A204.1 (cell line): ENCODE data around the gene SEC22A.

Experiments used
- FAIRE-seq: peaks from 2 replicates; lab custom pipeline; 2012; peaks lifted over from hg19 to GRCh38; lab: Jason Lieb, UNC

SEC22A gene

GRCh38 chr3:123267821-123268220 lies 66.1 kb downstream of the SEC22A start:
- no peak for FAIRE-seq

- FAIRE-seq, result no peak
Observed at GRCh38 chr3:123270818-123271217, 69.1 kb downstream of the SEC22A start.

GRCh38 chr3:123271466-123272159 lies 69.9 kb downstream of the SEC22A start:
- FAIRE-seq, result no peak

- FAIRE-seq, result no peak
Observed at GRCh38 chr3:123272547-123272946, 70.8 kb downstream of the SEC22A start.

DNA sequence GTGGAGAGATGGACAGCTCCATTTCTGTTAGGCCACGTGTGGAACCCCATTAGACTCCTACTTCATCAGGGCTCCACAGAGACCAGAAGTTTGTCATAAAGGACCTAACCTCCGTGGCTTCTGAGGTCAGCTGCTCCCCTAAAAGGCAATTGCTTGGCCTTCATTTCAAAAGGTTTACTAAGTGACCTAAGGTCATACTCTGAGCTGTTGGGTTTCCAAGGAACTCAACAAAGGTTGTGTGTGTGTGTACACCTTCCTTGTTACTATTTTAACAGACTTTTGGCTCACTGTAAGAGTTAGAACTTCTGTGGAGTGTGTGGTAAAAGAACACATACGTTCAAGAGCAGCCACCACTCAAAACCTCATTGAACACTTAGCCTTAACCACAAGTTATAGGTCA lies 73.9 kb downstream of the SEC22A start:
- FAIRE-seq, result no peak

DNA sequence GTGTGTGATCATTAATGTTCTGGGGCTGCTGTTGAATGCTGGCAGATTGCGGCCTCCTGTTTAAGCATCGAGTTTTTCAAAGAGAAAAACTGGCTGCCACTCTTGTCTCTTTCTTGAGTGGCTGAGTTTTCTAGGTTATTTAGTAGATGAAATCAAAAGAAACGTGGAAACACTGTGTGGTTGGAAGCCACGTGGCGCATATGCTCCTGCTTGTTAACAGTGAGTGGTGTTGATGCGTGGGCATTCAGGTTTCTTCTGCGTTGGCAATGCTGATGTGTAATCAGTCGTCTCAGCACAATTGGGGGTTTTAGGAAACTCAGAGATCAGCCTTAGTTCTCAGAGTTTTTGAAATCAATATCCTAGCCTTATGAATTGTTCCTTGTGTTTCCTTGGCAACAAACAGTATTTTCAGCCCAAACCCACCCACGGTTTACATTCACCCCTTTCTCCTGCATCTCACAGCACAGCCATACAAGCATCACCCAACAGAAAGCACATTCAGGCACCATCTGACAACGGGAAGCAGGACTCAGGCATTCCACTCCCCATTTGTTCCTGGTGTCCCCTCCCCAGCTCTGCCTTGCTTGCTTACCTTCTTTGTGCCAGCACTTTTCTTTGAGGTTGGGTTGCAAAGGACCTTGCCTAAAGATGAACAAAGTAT lies 74.7 kb downstream of the SEC22A start:
- no peak for FAIRE-seq

DNA sequence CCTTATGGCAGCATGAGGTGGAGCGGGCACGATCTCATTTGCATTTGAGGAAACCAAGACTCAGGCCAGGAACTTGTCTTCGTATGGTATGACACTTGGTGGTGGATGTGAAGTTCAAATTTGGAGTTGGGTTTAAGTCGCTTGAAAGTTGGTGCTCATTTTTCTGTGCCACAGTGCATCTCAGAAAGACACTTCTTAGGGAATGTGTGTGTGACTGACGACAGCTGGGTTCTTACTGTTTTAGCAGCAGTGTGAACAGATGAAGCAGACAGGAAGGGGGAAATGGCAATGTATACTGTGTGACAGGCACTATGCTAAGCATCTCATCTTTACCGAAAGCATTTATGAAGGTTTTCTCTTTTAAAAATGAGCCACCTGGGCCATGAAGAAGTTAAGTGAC lies 75.4 kb downstream of the SEC22A start:
- FAIRE-seq, result no peak

GRCh38 chr3:123278446-123278845 lies 76.7 kb downstream of the SEC22A start:
- no peak for FAIRE-seq

DNA sequence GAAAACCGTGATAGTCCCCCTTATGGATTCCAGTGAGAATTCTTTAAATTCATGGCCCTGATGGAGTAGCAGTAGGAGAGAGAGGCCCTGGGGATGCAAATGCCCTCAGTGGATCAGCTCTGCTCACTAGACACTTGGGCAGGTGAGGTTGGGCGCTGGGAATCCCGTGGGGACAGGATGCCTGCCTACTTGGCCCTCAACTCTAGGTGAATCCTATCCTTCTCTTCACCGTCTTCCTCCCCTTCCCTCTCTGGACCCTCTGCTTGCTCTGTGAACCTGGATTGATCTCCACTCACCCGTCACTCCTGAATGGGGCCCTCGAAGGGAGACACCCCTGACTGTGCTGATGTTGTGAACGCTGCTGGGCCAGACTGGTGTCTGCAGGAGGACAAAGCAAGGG lies 77.4 kb downstream of the SEC22A start:
- no peak for FAIRE-seq

DNA sequence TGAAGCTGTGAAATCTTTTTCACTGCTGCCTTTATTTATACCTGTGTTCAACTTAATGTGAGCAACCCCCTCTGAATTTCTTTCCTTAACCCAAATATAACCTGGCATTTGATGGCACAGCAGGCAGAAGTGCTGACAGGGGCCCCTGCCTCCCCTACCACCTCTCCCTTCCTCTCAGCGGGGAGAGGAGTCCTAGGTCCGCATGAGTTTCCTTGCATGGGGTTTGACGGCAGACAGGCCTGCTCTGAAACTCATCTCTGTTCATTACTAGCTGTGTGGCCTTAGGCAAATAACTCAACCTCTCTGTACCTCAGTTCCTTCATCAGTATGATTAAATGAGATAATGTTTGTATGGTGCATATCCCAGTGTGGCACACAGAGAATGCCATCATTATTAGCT lies 79.7 kb downstream of the SEC22A start:
- no peak for FAIRE-seq

DNA sequence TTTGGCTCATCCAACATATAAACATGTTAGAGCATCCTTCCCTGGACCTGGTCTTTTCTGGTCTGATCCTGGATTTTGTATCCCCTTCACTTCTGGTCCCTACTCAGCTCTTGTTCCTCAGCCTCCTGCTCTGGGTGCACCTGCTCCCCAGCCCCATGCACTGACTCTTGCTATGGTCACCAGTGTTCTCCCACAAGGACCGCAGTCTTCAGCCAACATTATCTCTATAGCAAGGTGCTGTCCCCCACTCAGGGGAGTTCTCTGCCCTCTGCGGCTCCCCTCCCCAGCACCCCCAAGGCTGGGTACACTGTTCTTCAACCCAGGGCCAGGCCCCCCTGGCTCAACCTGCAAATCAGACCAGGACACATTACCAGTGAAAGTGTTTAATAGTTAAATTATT lies 80.2 kb downstream of the SEC22A start:
- no peak for FAIRE-seq

DNA sequence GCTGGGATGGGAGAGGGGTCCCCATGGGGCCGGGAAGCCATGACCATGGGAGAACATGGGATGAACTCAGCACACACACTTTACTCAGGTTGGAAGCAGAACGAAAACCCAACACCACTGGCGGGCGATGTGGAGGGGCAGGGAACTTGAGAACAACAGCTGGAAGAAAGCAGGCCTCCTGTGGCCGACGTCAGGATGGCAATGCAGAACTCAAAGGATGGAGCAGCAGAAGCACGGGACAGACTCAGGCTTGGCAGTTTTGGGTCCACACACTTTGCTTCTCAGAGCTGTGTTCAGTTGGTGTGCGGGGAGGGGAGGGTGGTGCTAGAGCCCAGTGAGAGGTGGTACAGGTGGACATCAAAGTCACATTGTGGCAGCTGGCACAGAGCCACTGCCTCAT lies 80.7 kb downstream of the SEC22A start:
- FAIRE-seq, result no peak

DNA sequence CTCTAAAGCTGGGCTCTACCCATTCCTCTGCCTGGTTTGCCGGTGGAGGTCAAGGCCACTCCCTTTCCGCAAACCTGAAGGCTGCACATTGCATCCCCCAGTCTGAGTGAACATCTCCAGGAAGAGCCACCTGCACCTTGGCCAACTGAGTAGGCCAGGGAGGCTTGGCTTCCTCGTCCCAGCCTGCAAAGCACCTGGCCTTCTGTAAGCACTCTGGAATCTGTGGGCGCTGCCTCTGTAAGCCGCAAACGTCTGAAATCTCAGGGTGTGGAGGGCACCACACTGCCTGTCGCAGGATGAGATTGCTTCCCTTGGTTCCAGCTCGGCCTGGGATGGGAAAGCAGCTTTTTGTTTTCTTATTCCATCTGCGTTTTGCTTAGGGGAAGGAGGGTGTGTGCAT lies 81.3 kb downstream of the SEC22A start:
- no peak for FAIRE-seq

GRCh38 chr3:123283657-123284398 lies 82.1 kb downstream of the SEC22A start:
- no peak for FAIRE-seq

DNA sequence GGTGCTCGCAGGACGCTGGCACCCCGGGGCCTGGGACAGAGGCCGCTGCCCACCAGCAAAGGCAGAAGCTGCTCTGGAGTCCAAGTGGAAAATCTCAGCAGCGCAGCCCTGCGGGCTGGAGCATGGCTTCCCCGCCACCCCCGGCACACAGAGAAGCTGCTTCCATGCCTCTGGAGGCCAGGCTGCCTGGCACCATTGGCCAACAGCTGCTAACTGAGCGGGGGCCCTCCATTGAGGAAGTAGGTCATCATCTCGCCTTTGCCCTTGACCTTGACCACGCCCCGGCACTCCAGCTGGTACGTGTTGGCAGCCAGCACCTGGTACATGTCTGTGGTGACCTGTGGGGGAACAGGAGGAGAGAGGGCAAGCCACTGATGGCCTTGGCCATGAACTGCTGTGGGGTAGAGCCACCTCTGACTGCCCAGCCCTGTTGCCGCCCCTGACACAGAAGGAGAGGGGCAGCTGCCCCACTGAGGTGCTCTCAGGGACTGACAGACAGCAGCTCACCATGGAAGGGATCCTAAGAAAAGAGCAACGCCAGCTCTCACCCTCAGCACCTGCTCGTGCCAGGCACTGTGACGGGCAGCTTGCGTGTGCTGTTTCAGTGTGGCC lies 82.8 kb downstream of the SEC22A start:
- no peak for FAIRE-seq

DNA sequence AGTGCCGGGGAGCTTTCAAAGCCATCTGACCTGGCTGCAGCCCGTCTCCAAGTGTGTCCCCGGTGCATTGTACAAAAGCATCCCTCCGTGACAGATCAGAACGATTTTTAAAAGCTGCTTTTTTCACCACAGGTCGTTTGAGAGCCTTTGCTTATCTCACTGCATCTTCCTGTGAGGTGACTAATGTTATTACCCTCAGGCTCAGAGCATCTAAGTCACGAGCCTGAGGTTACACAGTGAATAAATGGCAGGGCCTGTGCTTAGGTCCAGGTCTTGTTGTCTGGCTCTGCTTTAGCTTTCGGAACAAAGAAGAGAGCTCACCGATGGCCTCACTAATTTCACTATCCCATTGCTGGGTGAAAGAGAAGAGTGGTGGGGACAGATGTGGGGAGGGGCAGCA lies 83.3 kb downstream of the SEC22A start:
- FAIRE-seq, result no peak

GRCh38 chr3:123285479-123285878 lies 83.7 kb downstream of the SEC22A start:
- no peak for FAIRE-seq

DNA sequence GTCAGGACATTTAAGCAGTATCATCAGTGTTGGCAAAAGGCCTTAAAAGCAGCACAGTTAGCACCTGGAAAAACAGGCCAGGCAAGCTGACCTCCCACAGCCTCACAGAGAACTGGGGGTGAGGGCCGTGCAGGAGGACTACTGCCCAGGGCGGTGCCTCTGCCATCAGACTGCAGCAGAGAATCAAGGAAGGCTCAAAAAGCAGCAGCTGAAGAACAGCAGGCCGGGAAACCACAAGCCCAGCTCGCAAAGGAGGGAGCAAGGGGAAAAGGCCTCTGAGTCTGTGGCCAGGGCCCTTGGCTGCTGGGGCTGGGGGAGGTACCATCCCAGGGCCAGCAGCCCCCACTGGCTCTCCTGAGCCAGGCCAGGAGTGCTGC lies 84.2 kb downstream of the SEC22A start:
- no peak for FAIRE-seq

- no peak for FAIRE-seq
Observed at GRCh38 chr3:123286308-123287023, 84.7 kb downstream of the SEC22A start.

DNA sequence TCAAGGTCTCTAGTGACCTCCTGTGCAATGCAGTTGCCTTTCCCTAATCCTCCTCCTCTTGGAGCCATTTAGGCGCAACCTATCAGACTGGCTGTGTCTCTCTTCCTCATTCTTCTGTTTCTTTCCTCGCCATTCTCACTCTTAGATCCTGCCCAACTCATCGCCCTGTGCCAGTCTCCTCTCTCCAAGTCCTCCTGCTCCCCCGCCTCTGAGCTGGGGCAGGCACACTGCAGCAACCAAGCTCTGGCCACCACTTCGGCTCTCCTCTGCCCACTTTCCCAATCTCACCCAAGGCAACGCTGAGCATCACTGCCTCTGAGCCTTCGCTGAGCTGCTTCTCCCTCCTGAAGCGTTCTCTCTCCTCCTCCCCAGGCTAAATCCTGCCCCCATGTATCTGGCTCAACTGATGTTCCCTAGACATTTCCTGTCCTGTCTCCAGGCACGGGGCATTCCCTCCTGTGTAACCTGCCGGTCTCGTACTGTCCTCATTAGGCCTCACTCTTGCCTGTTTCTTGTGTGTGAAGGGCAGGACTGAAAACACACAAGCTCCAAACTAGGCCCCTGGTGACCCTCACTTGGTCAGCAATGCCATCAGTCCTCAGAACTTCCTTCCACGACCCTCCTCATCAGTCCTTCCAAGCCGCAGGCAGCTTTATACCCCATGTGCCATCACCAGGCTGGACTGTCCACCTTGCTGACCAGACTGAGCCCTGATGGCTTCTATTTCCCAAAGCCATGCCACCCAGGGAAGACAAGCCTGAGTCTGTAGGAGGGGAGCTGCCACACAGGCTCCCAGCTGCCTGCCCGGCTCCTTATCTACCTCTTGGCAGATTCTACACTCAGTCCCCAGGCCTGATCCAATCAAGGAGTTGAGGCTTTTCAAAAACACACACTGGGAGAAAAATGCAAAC lies 85.6 kb downstream of the SEC22A start:
- FAIRE-seq, result no peak

DNA sequence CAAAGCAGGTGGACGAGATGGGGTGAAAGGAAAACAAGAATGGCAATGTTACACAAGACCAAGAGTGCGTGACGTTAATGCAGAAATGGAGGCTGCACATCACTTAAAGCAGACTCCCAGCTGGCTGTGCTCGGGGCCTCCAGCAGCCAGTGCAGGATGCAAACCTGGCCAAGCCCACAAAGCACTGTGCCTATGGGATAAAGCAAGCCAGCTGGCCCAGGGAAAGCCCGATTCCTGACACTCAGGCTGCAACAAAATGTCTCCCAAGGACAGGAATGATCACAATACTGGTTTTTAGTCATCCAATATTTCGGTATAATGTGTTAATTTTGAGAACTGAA lies 86.2 kb downstream of the SEC22A start:
- FAIRE-seq, result no peak
